Panc1 (cell line): ENCODE results near the gene GNL2. TPM values are rescaled to one million over a fixed set of nuclear protein-coding genes. Genes with fewer than 3 reads are reported as not detected.

Experiments used
- ATAC-seq: fragments of 200-7000 bp; cut with Tn5 transposase; 2 replicates; pipeline ENCODE4 v1.9.1; 2020; ENCODE audit warnings: mild to moderate bottlenecking, moderate library complexity
- BruUV-seq: library from RNA; stranded (reverse); fragments of 400-500 nt; replicated peaks from 2 replicates; lab custom pipeline; 2021; lab: Mats Ljungman, UMichigan
- CTCF ChIA-PET: fragments of 300-600 bp; sonication (Branson Sonifier 250); formaldehyde crosslinking; loops from one replicate; lab custom pipeline; 2022; ENCODE audit warnings: antibody characterized with exemption; lab: Charles Lee
- POLR2A ChIA-PET: fragments of 300-600 bp; sonication (Branson Sonifier 250); formaldehyde crosslinking; loops from one replicate; lab custom pipeline; 2022; ENCODE audit warnings: antibody characterized with exemption; lab: Charles Lee
- DNase-seq: peaks from one replicate; pipeline ENCODE4 v3.0.0-alpha.2; 2010; ENCODE audit warnings: low read depth, low spot score
- H3K27ac ChIP-seq: 2 replicates; pipeline ENCODE4 v1.5.1; 2011; ENCODE audit warnings: mild to moderate bottlenecking, low read length, inconsistent platforms
- H3K27me3 ChIP-seq: fragments of 200-500 bp; sonication (Bioruptor generic); 2 replicates; pipeline ENCODE4 v1.6.0; 2014; ENCODE audit warnings: low read length, inconsistent platforms; ENCODE audit not compliant: control insufficient read depth, insufficient read depth
- H3K36me3 ChIP-seq: fragments of 200-500 bp; sonication (Bioruptor generic); 2 replicates; pipeline ENCODE4 v1.5.1; 2014; ENCODE audit warnings: inconsistent platforms, mild to moderate bottlenecking, low read length, moderate library complexity; ENCODE audit not compliant: control insufficient read depth, insufficient read depth
- H3K4me1 ChIP-seq: 2 replicates; pipeline ENCODE4 v1.5.1; 2011; ENCODE audit warnings: inconsistent platforms, mild to moderate bottlenecking, low read length, moderate library complexity; ENCODE audit not compliant: control insufficient read depth, insufficient read depth
- H3K4me3 ChIP-seq, 2 experiments: 2 replicates each; pipeline ENCODE4 v1.5.1; 2011 to 2012; ENCODE audit warnings: low read depth in 2 of 2, low read length in 2 of 2, mild to moderate bottlenecking in 2 of 2, inconsistent platforms in 1 of 2, moderate library complexity in 1 of 2
- H3K9me3 ChIP-seq: fragments of 200-500 bp; sonication (Bioruptor generic); 2 replicates; pipeline ENCODE4 v1.5.1; 2014; ENCODE audit warnings: low read depth, mild to moderate bottlenecking, inconsistent platforms, low read length, moderate library complexity; ENCODE audit not compliant: control insufficient read depth, insufficient read depth
- POLR2AphosphoS5 ChIP-seq: IDR thresholded peaks from 2 replicates; pipeline ENCODE4 v1.6.1; 2012; ENCODE audit warnings: mild to moderate bottlenecking, low read depth, low read length, moderate library complexity
- SIN3A ChIP-seq: IDR thresholded peaks from 2 replicates; pipeline ENCODE4 v1.6.1; 2012; ENCODE audit warnings: low read depth, mild to moderate bottlenecking, low read length, moderate library complexity, borderline replicate concordance; ENCODE audit not compliant: insufficient read depth
- TCF7L2 ChIP-seq: IDR thresholded peaks from 2 replicates; pipeline ENCODE4 v1.6.1; 2011; ENCODE audit warnings: mild to moderate bottlenecking, low read depth, low read length, inconsistent platforms
- in situ Hi-C: cut with HindIII; loops from 2 replicates; pipeline ENCODE4 v1.10.0; 2016; ENCODE audit warnings: low sequenced_read_pairs, low pct_unique_long_range_greater_than_20kb
- intact Hi-C: fragments of 100-400 bp; cut with micrococcal nuclease; formaldehyde crosslinking; loops from one replicate; pipeline ENCODE4 v1.10.0; 2022; ENCODE audit not compliant: unreplicated experiment
- total RNA-seq: library from RNA; stranded (reverse); gene quantifications from one replicate; pipeline ENCODE4 v1.2.1, GENCODE V29; 2021; ENCODE audit not compliant: unreplicated experiment
- TF ChIP-seq, protein P1 (sequence below), 2 experiments: IDR thresholded peaks; 2 replicates each; pipeline ENCODE4 v1.6.1; 2011 to 2012; ENCODE audit warnings: low read depth in 2 of 2, control low read depth in 1 of 2, low read length in 1 of 2, mild to moderate bottlenecking in 1 of 2, moderate library complexity in 1 of 2; ENCODE audit not compliant: insufficient read depth in 1 of 2
- TF ChIP-seq, protein P2 (sequence below): fragments of 450-650 bp; IDR thresholded peaks from 2 replicates; pipeline ENCODE4 v1.5.1; 2017; ENCODE audit warnings: mild to moderate bottlenecking

The GNL2 gene
- total RNA-seq, 1 experiment from 2014 or later: 73.4 TPM

DNA sequence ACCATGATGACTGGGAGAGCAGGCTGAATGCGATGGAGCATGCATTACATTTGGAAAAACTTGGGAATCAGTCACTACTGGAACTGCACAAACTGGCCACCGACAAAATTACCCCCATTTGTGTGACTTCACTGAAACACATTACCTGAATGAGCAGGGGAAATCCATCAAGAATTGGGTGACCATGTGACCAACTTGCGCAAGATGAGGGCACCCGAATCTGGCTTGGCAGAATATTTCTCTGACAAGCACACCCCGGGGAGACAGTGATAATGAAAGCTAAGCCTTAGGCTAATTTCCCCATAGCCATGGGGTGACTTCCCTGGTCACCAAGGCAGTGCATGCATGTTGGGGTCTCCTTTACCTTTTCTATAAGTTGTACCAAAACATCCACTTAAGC is 50.7 kb downstream of the GNL2 start:
- no TSS peak for BruUV-seq
- ATAC-seq: no peak
- POLR2A ChIA-PET: no interaction called here
- no peaks in the 10 kb centered on the region for H3K4me1 ChIP-seq
- TF ChIP-seq SIN3A (no peak), POLR2AphosphoS5 (no peak), TCF7L2 (no peak)
- TF ChIP-seq, protein P1, sequence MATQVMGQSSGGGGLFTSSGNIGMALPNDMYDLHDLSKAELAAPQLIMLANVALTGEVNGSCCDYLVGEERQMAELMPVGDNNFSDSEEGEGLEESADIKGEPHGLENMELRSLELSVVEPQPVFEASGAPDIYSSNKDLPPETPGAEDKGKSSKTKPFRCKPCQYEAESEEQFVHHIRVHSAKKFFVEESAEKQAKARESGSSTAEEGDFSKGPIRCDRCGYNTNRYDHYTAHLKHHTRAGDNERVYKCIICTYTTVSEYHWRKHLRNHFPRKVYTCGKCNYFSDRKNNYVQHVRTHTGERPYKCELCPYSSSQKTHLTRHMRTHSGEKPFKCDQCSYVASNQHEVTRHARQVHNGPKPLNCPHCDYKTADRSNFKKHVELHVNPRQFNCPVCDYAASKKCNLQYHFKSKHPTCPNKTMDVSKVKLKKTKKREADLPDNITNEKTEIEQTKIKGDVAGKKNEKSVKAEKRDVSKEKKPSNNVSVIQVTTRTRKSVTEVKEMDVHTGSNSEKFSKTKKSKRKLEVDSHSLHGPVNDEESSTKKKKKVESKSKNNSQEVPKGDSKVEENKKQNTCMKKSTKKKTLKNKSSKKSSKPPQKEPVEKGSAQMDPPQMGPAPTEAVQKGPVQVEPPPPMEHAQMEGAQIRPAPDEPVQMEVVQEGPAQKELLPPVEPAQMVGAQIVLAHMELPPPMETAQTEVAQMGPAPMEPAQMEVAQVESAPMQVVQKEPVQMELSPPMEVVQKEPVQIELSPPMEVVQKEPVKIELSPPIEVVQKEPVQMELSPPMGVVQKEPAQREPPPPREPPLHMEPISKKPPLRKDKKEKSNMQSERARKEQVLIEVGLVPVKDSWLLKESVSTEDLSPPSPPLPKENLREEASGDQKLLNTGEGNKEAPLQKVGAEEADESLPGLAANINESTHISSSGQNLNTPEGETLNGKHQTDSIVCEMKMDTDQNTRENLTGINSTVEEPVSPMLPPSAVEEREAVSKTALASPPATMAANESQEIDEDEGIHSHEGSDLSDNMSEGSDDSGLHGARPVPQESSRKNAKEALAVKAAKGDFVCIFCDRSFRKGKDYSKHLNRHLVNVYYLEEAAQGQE (IDR thresholded peaks at IDR 0.05; ENCODE audit: insufficient read depth in 1 of 2, low read depth in 2 of 2, low read length in 1 of 2): no peak
- TF ChIP-seq, protein P2, sequence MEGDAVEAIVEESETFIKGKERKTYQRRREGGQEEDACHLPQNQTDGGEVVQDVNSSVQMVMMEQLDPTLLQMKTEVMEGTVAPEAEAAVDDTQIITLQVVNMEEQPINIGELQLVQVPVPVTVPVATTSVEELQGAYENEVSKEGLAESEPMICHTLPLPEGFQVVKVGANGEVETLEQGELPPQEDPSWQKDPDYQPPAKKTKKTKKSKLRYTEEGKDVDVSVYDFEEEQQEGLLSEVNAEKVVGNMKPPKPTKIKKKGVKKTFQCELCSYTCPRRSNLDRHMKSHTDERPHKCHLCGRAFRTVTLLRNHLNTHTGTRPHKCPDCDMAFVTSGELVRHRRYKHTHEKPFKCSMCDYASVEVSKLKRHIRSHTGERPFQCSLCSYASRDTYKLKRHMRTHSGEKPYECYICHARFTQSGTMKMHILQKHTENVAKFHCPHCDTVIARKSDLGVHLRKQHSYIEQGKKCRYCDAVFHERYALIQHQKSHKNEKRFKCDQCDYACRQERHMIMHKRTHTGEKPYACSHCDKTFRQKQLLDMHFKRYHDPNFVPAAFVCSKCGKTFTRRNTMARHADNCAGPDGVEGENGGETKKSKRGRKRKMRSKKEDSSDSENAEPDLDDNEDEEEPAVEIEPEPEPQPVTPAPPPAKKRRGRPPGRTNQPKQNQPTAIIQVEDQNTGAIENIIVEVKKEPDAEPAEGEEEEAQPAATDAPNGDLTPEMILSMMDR: no peak
- in situ Hi-C loops (no loop called here), intact Hi-C loops (no loop called here)
- no peak overlapping the region for H3K27ac ChIP-seq
- no peaks in the 10 kb centered on the region for H3K27me3 ChIP-seq
- peaks cover 7% of the 10 kb centered on the region; the same call in 1 of the 2 replicates for H3K36me3 ChIP-seq
- H3K4me3 ChIP-seq: no peak overlapping the region
- DNase-seq: no peak
- CTCF ChIA-PET: no interaction called here
- H3K9me3 ChIP-seq: no peaks in the 10 kb centered on the region

DNA sequence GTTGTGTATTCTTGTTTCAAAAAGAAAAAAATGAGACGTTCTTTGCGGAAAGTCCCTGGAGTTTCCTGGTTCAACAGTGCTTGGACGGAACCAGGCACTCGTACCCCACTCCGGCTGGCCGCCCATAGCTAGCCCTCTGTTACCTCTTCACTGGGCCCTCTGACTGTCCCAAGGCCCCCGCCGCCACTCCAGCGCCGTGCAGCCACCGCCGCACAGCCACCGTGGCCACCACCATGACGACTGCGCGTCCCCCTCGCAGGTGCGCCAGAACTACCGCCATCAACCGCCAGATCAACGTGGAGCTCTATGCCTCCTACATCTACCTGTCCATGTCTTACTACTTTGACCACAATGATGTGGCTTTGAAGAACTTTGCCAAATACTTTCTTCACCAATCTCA is 51.2 kb downstream of the GNL2 start:
- Histone ChIP-seq H3K27ac (no peak overlapping the region), H3K4me1 (no peaks in the 10 kb centered on the region), H3K27me3 (no peaks in the 10 kb centered on the region), H3K4me3 (no peak overlapping the region), H3K36me3 (peaks cover 10% of the 10 kb centered on the region), H3K9me3 (no peaks in the 10 kb centered on the region)
- DNase-seq: no peak
- intact Hi-C loops (no loop called here), in situ Hi-C loops (no loop called here)
- ATAC-seq: no peak
- ChIA-PET CTCF (no interaction called here), POLR2A (no interaction called here)
- TF ChIP-seq TCF7L2 (no peak), POLR2AphosphoS5 (no peak), SIN3A (no peak)
- TF ChIP-seq, protein P1 (IDR thresholded peaks at IDR 0.05; ENCODE audit: insufficient read depth in 1 of 2, low read depth in 2 of 2, low read length in 1 of 2): no peak
- TF ChIP-seq, protein P2: no peak
- no TSS peak for BruUV-seq
